Stomach (tissue), 19 donors: ENCODE data around the gene SHMT2. TPM values are rescaled to one million over a fixed set of nuclear protein-coding genes. Genes with fewer than 3 reads are reported as not detected.

ENCODE experiments used
- DNase-seq, 2 donors: peaks; one replicate each; pipeline versions ENCODE4 v3.0.0 to v3.0.0-alpha.2; 2013 to 2019
- H3K27ac ChIP-seq, 5 donors: fragments of 200-600 bp in 4 of 5; sonication (generic) in 4 of 5; one replicate each; pipeline ENCODE4 v1.5.1; 2013 to 2019; ENCODE audit warnings: mild to moderate bottlenecking in 1 of 5, moderate library complexity in 1 of 5
- H3K27me3 ChIP-seq, 3 donors: fragments of 200-600 bp; sonication (generic); one replicate each; pipeline ENCODE4 v1.5.1; 2017 to 2019; ENCODE audit warnings: mixed run types in 1 of 3
- H3K36me3 ChIP-seq, 4 donors: fragments of 200-600 bp; sonication (generic); 1 replicate in 3 of 4; 2 replicates in 1 of 4; pipeline ENCODE4 v1.5.1; 2016 to 2019
- H3K4me1 ChIP-seq, 4 donors: fragments of 200-600 bp; sonication (generic); one replicate each; pipeline ENCODE4 v1.5.1; 2016 to 2019
- H3K4me3 ChIP-seq, 4 donors: fragments of 200-600 bp; sonication (generic) in 3 of 4; one replicate each; pipeline ENCODE4 v1.5.1; 2016 to 2019; ENCODE audit warnings: mild to moderate bottlenecking in 1 of 4
- H3K9me3 ChIP-seq, 4 donors: fragments of 200-600 bp; sonication (generic); one replicate each; pipeline ENCODE4 v1.5.1; 2016 to 2019
- EP300 ChIP-seq: sonication (generic); formaldehyde crosslinking; IDR thresholded peaks from one replicate; pipeline ENCODE4 v1.6.1; 2017; ENCODE audit warnings: antibody characterized with exemption
- POLR2A ChIP-seq, 4 donors: fragments of 450-650 bp; IDR thresholded peaks; one replicate each; pipeline ENCODE4 v1.6.1; 2016; ENCODE audit warnings: antibody characterized with exemption in 4 of 4, control low read depth in 2 of 4, mild to moderate bottlenecking in 1 of 4, moderate library complexity in 1 of 4
- POLR2AphosphoS5 ChIP-seq, 3 donors: sonication (generic); formaldehyde crosslinking; IDR thresholded peaks; one replicate each; pipeline ENCODE4 v1.6.1; 2016; ENCODE audit warnings: antibody characterized with exemption in 3 of 3
- WGBS, 5 donors: extraction: QIAGEN DNeasy Blood & Tissue Kit in 3 of 5; methylation state at CpG; one replicate each; pipeline versions ENCODE4 v1.1.5 to v1.1.7; 2013 to 2018; 5-methylcytosine and 5-hydroxymethylcytosine counted together
- intact Hi-C: fragments of 100-400 bp; cut with DNase I; formaldehyde crosslinking; loops from one replicate; pipeline ENCODE4 v1.15.1; 2023; ENCODE audit warnings: low total_unique reads
- long read RNA-seq, 10 donors: transcript quantifications; one replicate each; lab custom pipeline, GENCODE V29; 2026
- polyA plus RNA-seq, 3 donors: library from polyadenylated mRNA; stranded (reverse); fragments of 200-250 nt; gene quantifications; one replicate each; pipeline ENCODE4 v1.2.3, GENCODE V29; 2013
- total RNA-seq, 5 donors: library from RNA; depleted of rRNA; stranded (reverse); fragments of >200 nt; gene quantifications; one replicate each; pipeline versions ENCODE4 v1.1.0 to v1.2.3, GENCODE V29; 2014 to 2016
- TF ChIP-seq, protein P1 (sequence below), 7 experiments: fragments of 450-650 bp in 4 of 7; fragments of 200-600 bp in 3 of 7; sonication (generic) in 3 of 7; IDR thresholded peaks; one replicate each; pipeline ENCODE4 v1.5.1; 2016 to 2019; ENCODE audit warnings: antibody characterized with exemption in 7 of 7, control low read depth in 2 of 7, mild to moderate bottlenecking in 1 of 7
- donor health status: healthy with polysubstance abuse.
- donor health status: Bipolar disorder and iron deficiency.
- donor health status: healthy.

Gene SHMT2
- total RNA-seq (10 to 100 TPM; 26.1 to 93.7 (median 77.8) TPM), polyA plus RNA-seq (10 to 100 TPM; 54.6 to 59.0 (median 57.1) TPM)
- long read RNA-seq, donor 1, partial matches to known transcripts: 0 of 5 reads
- long read RNA-seq, donor 1, other reads (novel, unspliced or antisense): 0 of 5 reads
- long read RNA-seq, donor 2, partial matches to known transcripts: 13 of 15 reads
- long read RNA-seq, donor 2, other reads (novel, unspliced or antisense): 0 of 15 reads
- long read RNA-seq, donor 3, transcript SHMT2-201 (12 exons, 2,537 nt): major isoform, 6 of 17 reads
- long read RNA-seq, donor 3, partial matches to known transcripts: 6 of 17 reads
- long read RNA-seq, donor 3, other reads (novel, unspliced or antisense): 5 of 17 reads
- long read RNA-seq, donor 4: 0 reads
- long read RNA-seq, donor 5, transcript SHMT2-201 (12 exons, 2,537 nt): major isoform, 10 of 16 reads
- long read RNA-seq, donor 5, partial matches to known transcripts: 5 of 16 reads
- long read RNA-seq, donor 5, other reads (novel, unspliced or antisense): 0 of 16 reads
- long read RNA-seq, donor 6, transcript SHMT2-201 (12 exons, 2,537 nt): major isoform, 23 of 32 reads
- long read RNA-seq, donor 6, partial matches to known transcripts: 7 of 32 reads
- long read RNA-seq, donor 6, other reads (novel, unspliced or antisense): 0 of 32 reads
- long read RNA-seq, donor 7, transcript SHMT2-201 (12 exons, 2,537 nt): major isoform, 7 of 15 reads
- long read RNA-seq, donor 7, partial matches to known transcripts: 6 of 15 reads
- long read RNA-seq, donor 7, other reads (novel, unspliced or antisense): 0 of 15 reads
- long read RNA-seq, donor 8, transcript SHMT2-201 (12 exons, 2,537 nt): major isoform, 16 of 19 reads
- long read RNA-seq, donor 8, partial matches to known transcripts: 0 of 19 reads
- long read RNA-seq, donor 8, other reads (novel, unspliced or antisense): 0 of 19 reads
- long read RNA-seq, donor 9, partial matches to known transcripts: 0 of 13 reads
- long read RNA-seq, donor 9, other reads (novel, unspliced or antisense): 9 of 13 reads
- long read RNA-seq, donor 10, partial matches to known transcripts: 0 of 4 reads
- long read RNA-seq, donor 10, other reads (novel, unspliced or antisense): 0 of 4 reads

GRCh38 chr12:57229634-57230380 is at the start of gene SHMT2:
SHMT2 (plus strand) TSS chr12:57229711; CDS start chr12:57229779, 68 bp downstream.
- H3K36me3 ChIP-seq: peaks cover 34 to 41% (median 36%) of the 10 kb centered on the region in 4 donors
- intact Hi-C loops: no loop called here
- H3K4me1 ChIP-seq: peaks cover 22 to 65% (median 48%) of the 10 kb centered on the region in 4 donors
- peak within 1 kb of the TSS; percentile 61 to 84 (median 70) for H3K4me3 ChIP-seq
- no peaks in the 10 kb centered on the region for H3K9me3 ChIP-seq
- peaks cover 18 to 27% (median 25%) of the 10 kb centered on the region in 3 donors for H3K27me3 ChIP-seq
- WGBS, 5 donors: 0 to 1% (median 0%) methylated on average over 37 to 42 of the region's 42 CpGs
- no peak for TF ChIP-seq POLR2A (IDR thresholded peaks at IDR 0.05)
- peak in 2 of 3 donors; percentile 19 to 87 for TF ChIP-seq POLR2AphosphoS5 (IDR thresholded peaks at IDR 0.05)
- TF ChIP-seq, protein P1, sequence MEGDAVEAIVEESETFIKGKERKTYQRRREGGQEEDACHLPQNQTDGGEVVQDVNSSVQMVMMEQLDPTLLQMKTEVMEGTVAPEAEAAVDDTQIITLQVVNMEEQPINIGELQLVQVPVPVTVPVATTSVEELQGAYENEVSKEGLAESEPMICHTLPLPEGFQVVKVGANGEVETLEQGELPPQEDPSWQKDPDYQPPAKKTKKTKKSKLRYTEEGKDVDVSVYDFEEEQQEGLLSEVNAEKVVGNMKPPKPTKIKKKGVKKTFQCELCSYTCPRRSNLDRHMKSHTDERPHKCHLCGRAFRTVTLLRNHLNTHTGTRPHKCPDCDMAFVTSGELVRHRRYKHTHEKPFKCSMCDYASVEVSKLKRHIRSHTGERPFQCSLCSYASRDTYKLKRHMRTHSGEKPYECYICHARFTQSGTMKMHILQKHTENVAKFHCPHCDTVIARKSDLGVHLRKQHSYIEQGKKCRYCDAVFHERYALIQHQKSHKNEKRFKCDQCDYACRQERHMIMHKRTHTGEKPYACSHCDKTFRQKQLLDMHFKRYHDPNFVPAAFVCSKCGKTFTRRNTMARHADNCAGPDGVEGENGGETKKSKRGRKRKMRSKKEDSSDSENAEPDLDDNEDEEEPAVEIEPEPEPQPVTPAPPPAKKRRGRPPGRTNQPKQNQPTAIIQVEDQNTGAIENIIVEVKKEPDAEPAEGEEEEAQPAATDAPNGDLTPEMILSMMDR (IDR thresholded peaks at IDR 0.05): no peak
- no peak for TF ChIP-seq EP300
- peak within 1 kb of the TSS; percentile 81 to 88 (median 83) for H3K27ac ChIP-seq
- peak; percentile 96 to 98 for DNase-seq

GRCh38 chr12:57180321-57180989 is 49.1 kb upstream of the SHMT2 start:
- no peak overlapping the region for H3K4me3 ChIP-seq
- peaks cover 64 to 86% (median 85%) of the 10 kb centered on the region in 4 donors for H3K36me3 ChIP-seq
- intact Hi-C loops: no loop called here
- H3K27ac ChIP-seq: no peak overlapping the region
- H3K9me3 ChIP-seq: no peaks in the 10 kb centered on the region
- TF ChIP-seq, protein P1 (IDR thresholded peaks at IDR 0.05): no peak
- TF ChIP-seq POLR2A (IDR thresholded peaks at IDR 0.05) (no peak), POLR2AphosphoS5 (IDR thresholded peaks at IDR 0.05) (no peak), EP300 (no peak)
- DNase-seq: no peak
- 87 to 95% (median 94%) methylated on average over 20 of the region's 20 CpGs for WGBS, 5 donors
- no peaks in the 10 kb centered on the region for H3K27me3 ChIP-seq
- H3K4me1 ChIP-seq: peaks cover 3 to 8% (median 6%) of the 10 kb centered on the region in 4 donors

GRCh38 chr12:57181072-57181471 is 48.4 kb upstream of the SHMT2 start:
- no peak for DNase-seq
- H3K4me1 ChIP-seq: peaks cover 0 to 2% (median under 1%) of the 10 kb centered on the region in 4 donors
- H3K9me3 ChIP-seq: no peaks in the 10 kb centered on the region
- TF ChIP-seq POLR2AphosphoS5 (IDR thresholded peaks at IDR 0.05) (no peak), EP300 (no peak), POLR2A (IDR thresholded peaks at IDR 0.05) (no peak)
- TF ChIP-seq, protein P1 (IDR thresholded peaks at IDR 0.05): no peak
- peaks cover 69 to 90% (median 85%) of the 10 kb centered on the region in 4 donors for H3K36me3 ChIP-seq
- 48 to 68% (median 54%) methylated on average over 9 of the region's 9 CpGs for WGBS, 5 donors
- no peak overlapping the region for H3K27ac ChIP-seq
- no peaks in the 10 kb centered on the region for H3K27me3 ChIP-seq
- no peak overlapping the region for H3K4me3 ChIP-seq
- intact Hi-C loops: no loop called here
